Measurements from ENCODE around the gene NOTUM. TPM values are rescaled to one million over a fixed set of nuclear protein-coding genes. Genes with fewer than 3 reads are reported as not detected.

Gene NOTUM
- total and polyA plus RNA-seq, 9 of the 15 experiments (the other 6 are each of a cell fraction or from before 2014, with no cell fraction given): 0.03 to 14.0 (median 4.1) TPM

GRCh38 chr17:81917565-81918332, 43.2 kb downstream of the NOTUM start, which contains the start of gene SIRT7 (continued):
- TF ChIP-seq REST (IDR thresholded peaks at IDR 0.05; ENCODE audit: borderline replicate concordance): peak; percentile 28
- peak; percentile 88 for TF ChIP-seq REST (CRISPR knock-in tag; IDR thresholded peaks at IDR 0.05; ENCODE audit: low read depth)
- TF ChIP-seq L3MBTL2 (IDR thresholded peaks at IDR 0.05): peak; percentile 39; the same call in 1 of the 2 replicates
- 0 out of 4 replicates have a peak, but pooled peaks of 1 of the 2 experiments have one; percentile 49 for TF ChIP-seq MLX (CRISPR knock-in tag; conservative IDR thresholded peaks at IDR 0.05)
- TF ChIP-seq GABPB1 (CRISPR knock-in tag; IDR thresholded peaks at IDR 0.05): peak; percentile 65; the same call in 1 of the 2 replicates
- 0 out of 2 replicates have a peak, but pooled peaks have one; percentile 34 for TF ChIP-seq ZBTB1 (CRISPR knock-in tag; IDR thresholded peaks at IDR 0.05; ENCODE audit: borderline replicate concordance, low read depth)
- no peak for TF ChIP-seq NFE2L1 (tag; IDR thresholded peaks at IDR 0.05; ENCODE audit: borderline replicate concordance, low read depth)
- no peak for TF ChIP-seq ZNF280A (IDR thresholded peaks at IDR 0.05; ENCODE audit: low read depth, partially characterized antibody)
- peak in 1 of 2 experiments; percentile 71; a peak in 2 of 4 replicates for TF ChIP-seq UBTF (IDR thresholded peaks at IDR 0.05; ENCODE audit: borderline replicate concordance in 1 of 2, low read depth in 2 of 2, low read length in 2 of 2)
- peak; percentile 88 for TF ChIP-seq GATAD2B (IDR thresholded peaks at IDR 0.05; ENCODE audit: borderline replicate concordance)
- TF ChIP-seq SIN3A (IDR thresholded peaks at IDR 0.05; ENCODE audit: borderline replicate concordance in 2 of 2, control insufficient read depth in 1 of 2, low read depth in 2 of 2, low read length in 2 of 2): peak; percentile 66 to 83; a peak in 3 of 4 replicates
